HepG2 (cell line): Measurements from ENCODE around the gene MED13. TPM values are rescaled to one million over a fixed set of nuclear protein-coding genes. Genes with fewer than 3 reads are reported as not detected.

Experiments
- ATAC-seq: fragments of 200-7000 bp; cut with Tn5 transposase; 3 replicates; pipeline ENCODE4 v1.9.1; 2020; ENCODE audit warnings: mild to moderate bottlenecking, moderate library complexity
- BruUV-seq: library from RNA; stranded (reverse); fragments of 400-500 nt; replicated peaks from 2 replicates; lab custom pipeline; 2021; lab: Mats Ljungman, UMichigan
- CTCF ChIA-PET: fragments of 300-600 bp; formaldehyde crosslinking; extraction: SDS; loops from one replicate; lab custom pipeline; 2021; ENCODE audit warnings: low total read pairs, inconsistent platforms, low intra/inter-chr PET ratio; lab: Yijun Ruan, JAX
- POLR2A ChIA-PET: fragments of 350-600 bp; sonication (Branson Sonifier 250); formaldehyde crosslinking; loops from one replicate; lab custom pipeline; 2020; ENCODE audit warnings: antibody characterized with exemption, inconsistent platforms; lab: Yijun Ruan, JAX
- DNase-seq: peaks from one replicate; pipeline ENCODE4 v3.0.0-alpha.2; 2015; ENCODE audit warnings: low spot score
- FAIRE-seq: peaks from 3 replicates; lab custom pipeline; 2011; peaks lifted over from hg19 to GRCh38; lab: Jason Lieb, UNC
- H2AFZ ChIP-seq: one replicate; pipeline ENCODE4 v1.6.1; 2011; ENCODE audit warnings: low read length, inconsistent platforms
- H3K27ac ChIP-seq: fragments of 300-600 bp; 3 replicates; pipeline ENCODE4 v1.8.0; 2011; ENCODE audit warnings: mixed run types, mild to moderate bottlenecking, mixed read lengths, low read length, inconsistent platforms; ENCODE audit not compliant: insufficient read depth; ENCODE audit errors: extremely low read length
- H3K27me3 ChIP-seq, 2 experiments: fragments of 200-600 bp in 1 of 2; 2 replicates in 1 of 2; 3 replicates in 1 of 2; pipeline versions ENCODE4 v1.6.0 to v1.8.0; 2011; ENCODE audit warnings: low read length in 2 of 2, mild to moderate bottlenecking in 2 of 2, moderate library complexity in 2 of 2, inconsistent platforms in 1 of 2; ENCODE audit not compliant: insufficient read depth in 2 of 2, control insufficient read depth in 1 of 2
- H3K36me3 ChIP-seq, 2 experiments: fragments of 200-600 bp in 1 of 2; replicated peaks in 1 of 2; 2 replicates in 1 of 2; 3 replicates in 1 of 2; pipeline versions ENCODE4 v1.5.1 to v1.8.0; 2011; ENCODE audit warnings: low read length in 2 of 2, inconsistent platforms in 1 of 2; ENCODE audit not compliant: insufficient read depth in 2 of 2, control insufficient read depth in 1 of 2
- H3K4me1 ChIP-seq: 2 replicates; pipeline ENCODE4 v1.5.1; 2012; ENCODE audit warnings: low read length, inconsistent platforms; ENCODE audit not compliant: insufficient read depth
- H3K4me2 ChIP-seq: 2 replicates; pipeline ENCODE4 v1.6.0; 2011; ENCODE audit warnings: low read depth, low read length, inconsistent platforms
- H3K4me3 ChIP-seq, 3 experiments: fragments of 200-600 bp in 1 of 3; sonication (generic), shearing (Covaris generic) in 1 of 3; replicated peaks in 1 of 3; 2 replicates each; pipeline ENCODE4 v1.5.1; 2011 to 2016; ENCODE audit warnings: low read length in 3 of 3, inconsistent platforms in 2 of 3, low read depth in 2 of 3, mild to moderate bottlenecking in 2 of 3, control low read depth in 1 of 3, mixed read lengths in 1 of 3; ENCODE audit not compliant: insufficient read depth in 1 of 3
- H3K79me2 ChIP-seq: one replicate; pipeline ENCODE4 v1.6.1; 2011; ENCODE audit warnings: low read length, inconsistent platforms; ENCODE audit not compliant: insufficient read depth
- H3K9ac ChIP-seq: 2 replicates; pipeline ENCODE4 v1.6.0; 2011; ENCODE audit warnings: mild to moderate bottlenecking, low read depth, low read length, inconsistent platforms; ENCODE audit not compliant: insufficient read depth
- H3K9me3 ChIP-seq: 2 replicates; pipeline ENCODE4 v1.5.1; 2012; ENCODE audit warnings: mild to moderate bottlenecking, low read length
- H4K20me1 ChIP-seq: 2 replicates; pipeline ENCODE4 v1.6.0; 2011; ENCODE audit warnings: inconsistent platforms, mild to moderate bottlenecking, low read length, moderate library complexity; ENCODE audit not compliant: insufficient read depth
- AKNA ChIP-seq: sonication (generic); formaldehyde crosslinking; IDR thresholded peaks from 2 replicates; pipeline ENCODE4 v1.4.0; 2020; ENCODE audit warnings: missing genetic modification reagents, borderline replicate concordance
- FOSL1 ChIP-seq: sonication (generic); formaldehyde crosslinking; IDR thresholded peaks from 2 replicates; pipeline ENCODE4 v1.9.0; 2021; ENCODE audit warnings: missing genetic modification reagents, borderline replicate concordance
- GABPA ChIP-seq, 2 experiments: IDR thresholded peaks; 2 replicates each; pipeline ENCODE4 v1.6.1; 2011 to 2016; ENCODE audit warnings: low read depth in 2 of 2, low read length in 1 of 2, missing biosample characterization in 1 of 2, missing genetic modification characterization in 1 of 2
- TEAD3 ChIP-seq: optimal IDR thresholded peaks from 2 replicates; pipeline ENCODE3; 2016; ENCODE audit warnings: borderline replicate concordance
- ZNF280B ChIP-seq: sonication (generic); formaldehyde crosslinking; IDR thresholded peaks from 2 replicates; pipeline ENCODE4 v1.5.0; 2020; ENCODE audit warnings: missing genetic modification reagents, mild to moderate bottlenecking, borderline replicate concordance
- WGBS: methylation state at CpG from one replicate; pipeline ENCODE4 v1.1.6; 2017; ENCODE audit warnings: low lambda C conversion rate; 5-methylcytosine and 5-hydroxymethylcytosine counted together
- in situ Hi-C: cut with HindIII; loops from 2 replicates; pipeline ENCODE4 v1.10.0; 2017; ENCODE audit warnings: low pct_unique_long_range_greater_than_20kb; ENCODE audit not compliant: extremely low pct_ligation_motif_present
- intact Hi-C: fragments of 100-400 bp; cut with micrococcal nuclease; formaldehyde crosslinking; loops from one replicate; pipeline ENCODE4 v1.10.0; 2022; ENCODE audit not compliant: unreplicated experiment
- polyA plus RNA-seq, 8 experiments: library from polyadenylated mRNA; depleted of rRNA in 3 of 8; stranded (reverse) in 7 of 8; unstranded in 1 of 8; fragments of >200 nt; fragmentation: Illumina TruSeq in 4 of 8; extraction: Trizol in 4 of 8; gene quantifications; 2 replicates each; pipeline versions ENCODE4 v1.2.1 to v1.2.3, GENCODE V29; 2011 to 2016; ENCODE audit warnings: low read depth in 4 of 8, missing spikeins in 1 of 8, mixed read lengths in 1 of 8; ENCODE audit not compliant: insufficient read depth in 1 of 8
- total RNA-seq, 5 experiments: library from RNA; depleted of rRNA; stranded (reverse); fragments of >200 nt; fragmentation: Illumina TruSeq; extraction: Trizol; gene quantifications; 2 replicates each; pipeline ENCODE4 v1.2.3, GENCODE V29; 2016; ENCODE audit warnings: low read depth in 1 of 5

MED13 gene
- total and polyA plus RNA-seq, 2 of the 13 experiments (the other 11 are each of a cell fraction or from before 2014, with no cell fraction given) = 27.4 to 69.1 TPM

GRCh38 chr17:61984821-61985220 lies 80.3 kb downstream of the MED13 start:
- Histone ChIP-seq H3K36me3 (peaks cover 21 to 78% of the 10 kb centered on the region in 2 experiments), H3K27ac (no peak overlapping the region), H3K79me2 (peaks cover 5% of the 10 kb centered on the region)
- no peak for FAIRE-seq
- TF ChIP-seq ZNF280B (CRISPR knock-in tag) (no peak), TEAD3 (CRISPR knock-in tag) (no peak), FOSL1 (CRISPR knock-in tag) (no peak)
- TF ChIP-seq, all 625 proteins: peak for 0
- POLR2A ChIA-PET = no interaction called here
- H3K27me3 ChIP-seq = no peaks in the 10 kb centered on the region
- H3K4me3 ChIP-seq = no peak overlapping the region
- BruUV-seq = no TSS peak
- CTCF ChIA-PET = no interaction called here
- DNase-seq = no peak
- no peaks in the 10 kb centered on the region for H4K20me1 ChIP-seq
- intact Hi-C loops (no loop called here), in situ Hi-C loops (no loop called here)
- H3K4me2 ChIP-seq = no peak overlapping the region
- 98% methylated on average over 4 of the region's 4 CpGs for WGBS
- no peaks in the 10 kb centered on the region for H3K4me1 ChIP-seq
- no peak for ATAC-seq
- H3K9me3 ChIP-seq = no peaks in the 10 kb centered on the region
- no peak overlapping the region for H3K9ac ChIP-seq
- H2AFZ ChIP-seq = no peak overlapping the region

GRCh38 chr17:61981323-61981722 lies 83.8 kb downstream of the MED13 start:
- ChIA-PET CTCF (no interaction called here), POLR2A (no interaction called here)
- Histone ChIP-seq H3K4me3 (no peak overlapping the region), H3K4me1 (no peaks in the 10 kb centered on the region), H3K36me3 (peaks cover 22 to 86% of the 10 kb centered on the region in 2 experiments), H3K27ac (no peak overlapping the region), H2AFZ (no peak overlapping the region), H3K27me3 (no peaks in the 10 kb centered on the region), H3K79me2 (peaks cover 5% of the 10 kb centered on the region), H3K9ac (no peak overlapping the region), H3K9me3 (no peaks in the 10 kb centered on the region), H4K20me1 (no peaks in the 10 kb centered on the region), H3K4me2 (no peak overlapping the region)
- in situ Hi-C loops = no loop called here
- intact Hi-C loops = no loop called here
- FAIRE-seq (no peak), DNase-seq (no peak), ATAC-seq (no peak)
- TF ChIP-seq AKNA (CRISPR knock-in tag) (no peak), GABPA (IDR thresholded peaks at IDR 0.05; ENCODE audit: low read depth, low read length) (no peak), GABPA (CRISPR knock-in tag; IDR thresholded peaks at IDR 0.05; ENCODE audit: low read depth) (no peak)
- TSS peak; percentile 20 for BruUV-seq
